22Rv1 (cell line): ENCODE data around the gene ZNF579.

ENCODE experiments used
- ZFX ChIP-seq: fragments of 450-650 bp; IDR thresholded peaks from 2 replicates; pipeline ENCODE4 v1.6.1; 2017; ENCODE audit warnings: antibody characterized with exemption, borderline replicate concordance
- TF ChIP-seq, protein P1 (sequence below): fragments of 450-650 bp; IDR thresholded peaks from 2 replicates; pipeline ENCODE4 v1.5.1; 2017; ENCODE audit warnings: mild to moderate bottlenecking

DNA sequence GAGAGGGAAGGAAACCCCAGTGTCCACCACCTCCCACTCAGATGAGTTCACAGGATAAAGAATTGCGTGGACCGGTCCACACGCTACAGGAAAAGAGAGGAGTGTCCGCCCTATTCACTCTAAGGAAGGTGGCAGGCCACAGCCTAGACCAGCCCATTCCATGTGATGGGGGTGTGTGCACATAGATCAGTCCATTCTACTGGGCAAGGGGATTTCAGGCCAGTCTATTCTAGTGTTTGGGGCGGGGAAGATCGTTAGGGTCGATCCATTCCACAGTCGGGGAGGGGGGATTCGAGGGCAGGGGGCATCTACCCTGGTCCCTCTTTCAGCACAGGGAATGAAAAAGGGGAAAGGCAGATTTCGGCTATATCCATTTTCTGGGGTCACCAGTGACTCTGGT, 10.9 kb upstream of the ZNF579 start:
- TF ChIP-seq, protein P1, sequence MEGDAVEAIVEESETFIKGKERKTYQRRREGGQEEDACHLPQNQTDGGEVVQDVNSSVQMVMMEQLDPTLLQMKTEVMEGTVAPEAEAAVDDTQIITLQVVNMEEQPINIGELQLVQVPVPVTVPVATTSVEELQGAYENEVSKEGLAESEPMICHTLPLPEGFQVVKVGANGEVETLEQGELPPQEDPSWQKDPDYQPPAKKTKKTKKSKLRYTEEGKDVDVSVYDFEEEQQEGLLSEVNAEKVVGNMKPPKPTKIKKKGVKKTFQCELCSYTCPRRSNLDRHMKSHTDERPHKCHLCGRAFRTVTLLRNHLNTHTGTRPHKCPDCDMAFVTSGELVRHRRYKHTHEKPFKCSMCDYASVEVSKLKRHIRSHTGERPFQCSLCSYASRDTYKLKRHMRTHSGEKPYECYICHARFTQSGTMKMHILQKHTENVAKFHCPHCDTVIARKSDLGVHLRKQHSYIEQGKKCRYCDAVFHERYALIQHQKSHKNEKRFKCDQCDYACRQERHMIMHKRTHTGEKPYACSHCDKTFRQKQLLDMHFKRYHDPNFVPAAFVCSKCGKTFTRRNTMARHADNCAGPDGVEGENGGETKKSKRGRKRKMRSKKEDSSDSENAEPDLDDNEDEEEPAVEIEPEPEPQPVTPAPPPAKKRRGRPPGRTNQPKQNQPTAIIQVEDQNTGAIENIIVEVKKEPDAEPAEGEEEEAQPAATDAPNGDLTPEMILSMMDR, result no peak
- no peak for TF ChIP-seq ZFX
